Brain microvascular endothelial cell (primary cell): ENCODE results near the gene UBE2F.
"Not testable (repeated sequence)": the region's sequence is repeated elsewhere in the genome, so short reads cannot be mapped to it uniquely, and the experiment has no call there.

Experiments used
- DNase-seq: peaks from one replicate; pipeline ENCODE4 v3.0.0-alpha.2; 2020
- H3K27ac ChIP-seq: fragments of 250-450 bp; sonication (Bioruptor Pico); 2 replicates; pipeline ENCODE4 v1.5.1; 2020; ENCODE audit warnings: mild to moderate bottlenecking, moderate library complexity
- H3K27me3 ChIP-seq: fragments of 250-450 bp; sonication (Bioruptor Pico); replicated peaks from 2 replicates; pipeline ENCODE4 v1.5.1; 2020; ENCODE audit warnings: mild to moderate bottlenecking
- H3K36me3 ChIP-seq: fragments of 250-450 bp; sonication (Bioruptor Pico); replicated peaks from 2 replicates; pipeline ENCODE4 v1.5.1; 2020; ENCODE audit warnings: mild to moderate bottlenecking
- H3K4me3 ChIP-seq: 2 replicates; pipeline ENCODE4 v1.5.1; 2011; ENCODE audit warnings: low read depth, mild to moderate bottlenecking, control low read depth, low read length, moderate library complexity
- CTCF ChIP-seq: IDR thresholded peaks from 2 replicates; pipeline ENCODE4 v1.5.1; 2011; ENCODE audit warnings: low read depth, mild to moderate bottlenecking, moderate library complexity, low read length, control low read depth, inconsistent platforms; ENCODE audit errors: missing control alignments
- in situ Hi-C: cut with HindIII; loops from 2 replicates; pipeline ENCODE4 v1.10.0; 2017; ENCODE audit warnings: low sequenced_read_pairs, low pct_ligation_motif_present

UBE2F gene

GRCh38 chr2:237940828-237941227 lies 26.0 kb upstream of the UBE2F start:
- DNase-seq: no peak
- in situ Hi-C loops: no loop called here
- no peaks in the 10 kb centered on the region for H3K36me3 ChIP-seq
- H3K27me3 ChIP-seq: no peaks in the 10 kb centered on the region
- TF ChIP-seq CTCF: no peak
- H3K4me3 ChIP-seq: no peak overlapping the region
- no peak overlapping the region for H3K27ac ChIP-seq

GRCh38 chr2:237941239-237941638 lies 25.6 kb upstream of the UBE2F start:
- Histone ChIP-seq H3K27ac (no peak overlapping the region), H3K36me3 (no peaks in the 10 kb centered on the region), H3K27me3 (no peaks in the 10 kb centered on the region), H3K4me3 (no peak overlapping the region)
- DNase-seq: no peak
- in situ Hi-C loops: no loop called here
- no peak for TF ChIP-seq CTCF

GRCh38 chr2:237942513-237942899 lies 24.3 kb upstream of the UBE2F start:
- no peak for TF ChIP-seq CTCF
- no peaks in the 10 kb centered on the region for H3K36me3 ChIP-seq
- H3K4me3 ChIP-seq: no peak overlapping the region
- DNase-seq: no peak
- in situ Hi-C loops: no loop called here
- no peaks in the 10 kb centered on the region for H3K27me3 ChIP-seq
- no peak overlapping the region for H3K27ac ChIP-seq

GRCh38 chr2:237943395-237944094 lies 23.3 kb upstream of the UBE2F start:
- H3K27me3 ChIP-seq: no peaks in the 10 kb centered on the region
- no peak overlapping the region for H3K27ac ChIP-seq
- DNase-seq: no peak
- TF ChIP-seq CTCF: no peak
- no peaks in the 10 kb centered on the region for H3K36me3 ChIP-seq
- H3K4me3 ChIP-seq: no peak overlapping the region
- in situ Hi-C loops: no loop called here

GRCh38 chr2:237944302-237944701 lies 22.5 kb upstream of the UBE2F start:
- Histone ChIP-seq H3K27ac (no peak overlapping the region), H3K36me3 (no peaks in the 10 kb centered on the region), H3K27me3 (no peaks in the 10 kb centered on the region), H3K4me3 (no peak overlapping the region)
- in situ Hi-C loops: no loop called here
- no peak for DNase-seq
- TF ChIP-seq CTCF: no peak

GRCh38 chr2:237946423-237946822 lies 20.4 kb upstream of the UBE2F start:
- Histone ChIP-seq H3K4me3 (no peak overlapping the region), H3K27ac (no peak overlapping the region), H3K27me3 (no peaks in the 10 kb centered on the region), H3K36me3 (no peaks in the 10 kb centered on the region)
- in situ Hi-C loops: no loop called here
- TF ChIP-seq CTCF: no peak
- no peak for DNase-seq

GRCh38 chr2:237951354-237951753 lies 15.5 kb upstream of the UBE2F start:
- H3K36me3 ChIP-seq, DNase-seq, H3K4me3 ChIP-seq, in situ Hi-C loops, H3K27ac ChIP-seq: not testable (repeated sequence)
- peaks cover 14% of the 10 kb centered on the region for H3K27me3 ChIP-seq
